HCT116 (cell line): ENCODE data around the gene SLC7A8. TPM values are rescaled to one million over a fixed set of nuclear protein-coding genes. Genes with fewer than 3 reads are reported as not detected.
A peak's percentile ranks its signal among the peaks of the same experiment; 100 is the strongest.

Experiments
- ATAC-seq: fragments of 200-7000 bp; cut with Tn5 transposase; 2 replicates; pipeline ENCODE4 v1.9.1; 2020; ENCODE audit warnings: mild to moderate bottlenecking, moderate library complexity
- BruUV-seq: library from RNA; stranded (reverse); fragments of 400-500 nt; replicated peaks from 2 replicates; lab custom pipeline; 2021; lab: Mats Ljungman, UMichigan
- CTCF ChIA-PET: fragments of 300-600 bp; sonication (Branson Sonifier 250); formaldehyde crosslinking; loops from one replicate; lab custom pipeline; 2021; ENCODE audit warnings: antibody characterized with exemption; lab: Charles Lee
- POLR2A ChIA-PET: fragments of 300-600, 350-600 bp; sonication (Branson Sonifier 250); formaldehyde crosslinking; loops from one replicate; lab custom pipeline; 2021; ENCODE audit warnings: antibody characterized with exemption; lab: Charles Lee
- RAD21 ChIA-PET, 2 experiments: fragments of 300-600 bp; sonication (Branson Sonifier 250); formaldehyde crosslinking; loops; one replicate each; lab custom pipeline; 2023; ENCODE audit warnings: low total read pairs in 2 of 2; ENCODE audit not compliant: uncharacterized antibody in 2 of 2, unreplicated experiment in 2 of 2, low non-redundant PET in 1 of 2; lab: Charles Lee
- DNase-seq: peaks from one replicate; pipeline ENCODE4 v3.0.0-alpha.2; 2010; ENCODE audit warnings: low read depth, low spot score
- H2AFZ ChIP-seq: fragments of 200-600 bp; shearing (Covaris generic), sonication (generic); 2 replicates; pipeline ENCODE4 v1.6.1; 2017; ENCODE audit warnings: low read depth, mixed run types, mixed read lengths, antibody characterized with exemption, low read length; ENCODE audit not compliant: poor library complexity, severe bottlenecking
- H3K27ac ChIP-seq: 2 replicates; pipeline ENCODE4 v1.5.1; 2012; ENCODE audit warnings: low read depth, low read length
- H3K27me3 ChIP-seq: fragments of 200-600 bp; sonication (generic); 2 replicates; pipeline ENCODE4 v1.6.1; 2016; ENCODE audit warnings: mixed run types, low read length, mixed read lengths; ENCODE audit not compliant: insufficient read depth
- H3K36me3 ChIP-seq, 2 experiments: fragments of 200-500 bp in 1 of 2; fragments of 200-600 bp in 1 of 2; sonication (Bioruptor generic) in 1 of 2; sonication (generic) in 1 of 2; 2 replicates each; pipeline versions ENCODE4 v1.5.1 to v1.6.1; 2014 to 2016; ENCODE audit warnings: low read length in 2 of 2, inconsistent platforms in 1 of 2, mixed read lengths in 1 of 2, mixed run types in 1 of 2; ENCODE audit not compliant: insufficient read depth in 2 of 2, control insufficient read depth in 1 of 2
- H3K4me1 ChIP-seq, 2 experiments: fragments of 200-600 bp in 1 of 2; sonication (generic) in 1 of 2; 2 replicates each; pipeline versions ENCODE4 v1.5.1 to v1.6.1; 2012 to 2017; ENCODE audit warnings: low read length in 2 of 2, inconsistent platforms in 1 of 2, mild to moderate bottlenecking in 1 of 2, mixed read lengths in 1 of 2, mixed run types in 1 of 2, moderate library complexity in 1 of 2; ENCODE audit not compliant: insufficient read depth in 2 of 2, control insufficient read depth in 1 of 2
- H3K4me2 ChIP-seq: fragments of 200-600 bp; sonication (generic); 2 replicates; pipeline ENCODE4 v1.6.1; 2017; ENCODE audit warnings: mixed run types, low read length, mixed read lengths
- H3K4me3 ChIP-seq, 2 experiments: fragments of 200-600 bp in 1 of 2; sonication (generic) in 1 of 2; replicated peaks in 1 of 2; 2 replicates each; pipeline ENCODE4 v1.5.1; 2011 to 2016; ENCODE audit warnings: low read length in 2 of 2, control low read depth in 1 of 2, low read depth in 1 of 2, mild to moderate bottlenecking in 1 of 2, mixed read lengths in 1 of 2, mixed run types in 1 of 2
- H3K79me2 ChIP-seq: fragments of 200-600 bp; sonication (generic); 2 replicates; pipeline ENCODE4 v1.6.1; 2017; ENCODE audit warnings: mild to moderate bottlenecking, mixed run types, low read length, moderate library complexity, mixed read lengths; ENCODE audit not compliant: insufficient read depth
- H3K9ac ChIP-seq: fragments of 200-600 bp; sonication (generic); 2 replicates; pipeline ENCODE4 v1.6.1; 2016; ENCODE audit warnings: low read length, mixed read lengths
- H3K9me2 ChIP-seq: fragments of 200-600 bp; sonication (generic), shearing (Covaris generic); 2 replicates; pipeline ENCODE4 v1.6.1; 2017; ENCODE audit warnings: mixed run types, mild to moderate bottlenecking, moderate library complexity; ENCODE audit not compliant: insufficient read depth
- H3K9me3 ChIP-seq, 2 experiments: fragments of 200-500 bp in 1 of 2; fragments of 200-600 bp in 1 of 2; sonication (Bioruptor generic) in 1 of 2; sonication (generic) in 1 of 2; 2 replicates each; pipeline ENCODE4 v1.6.1; 2014 to 2017; ENCODE audit warnings: low read length in 2 of 2, mixed read lengths in 2 of 2, inconsistent platforms in 1 of 2, low read depth in 1 of 2, mild to moderate bottlenecking in 1 of 2, mixed run types in 1 of 2, moderate library complexity in 1 of 2; ENCODE audit not compliant: control insufficient read depth in 1 of 2, insufficient read depth in 1 of 2
- H4K20me1 ChIP-seq: fragments of 200-600 bp; sonication (generic), shearing (Covaris generic); 2 replicates; pipeline ENCODE4 v1.6.1; 2017; ENCODE audit warnings: mixed run types, mild to moderate bottlenecking, moderate library complexity; ENCODE audit not compliant: insufficient read depth
- POLR2A ChIP-seq: IDR thresholded peaks from 2 replicates; pipeline ENCODE4 v1.7.0; 2011; ENCODE audit warnings: borderline replicate concordance; ENCODE audit not compliant: insufficient read depth, insufficient read length; ENCODE audit errors: extremely low read depth
- POLR2AphosphoS5 ChIP-seq: IDR thresholded peaks from 2 replicates; pipeline ENCODE4 v1.6.1; 2011; ENCODE audit warnings: mild to moderate bottlenecking, low read depth, low read length, moderate library complexity
- SP1 ChIP-seq: IDR thresholded peaks from 2 replicates; pipeline ENCODE4 v1.6.1; 2012; ENCODE audit warnings: low read depth
- TCF7L2 ChIP-seq: IDR thresholded peaks from 2 replicates; pipeline ENCODE4 v1.7.0; 2011; ENCODE audit warnings: borderline replicate concordance, inconsistent platforms; ENCODE audit not compliant: insufficient read depth, insufficient read length; ENCODE audit errors: extremely low read depth
- intact Hi-C: fragments of 100-400 bp; cut with micrococcal nuclease; formaldehyde crosslinking; loops from 2 replicates; pipeline ENCODE4 v1.10.0; 2022
- total RNA-seq: library from RNA; stranded (reverse); gene quantifications from one replicate; pipeline ENCODE4 v1.2.1, GENCODE V29; 2021; ENCODE audit not compliant: unreplicated experiment
- TF ChIP-seq, protein P1 (sequence below): IDR thresholded peaks from 2 replicates; pipeline ENCODE4 v1.6.1; 2011; ENCODE audit warnings: mild to moderate bottlenecking, low read length, moderate library complexity; ENCODE audit not compliant: insufficient replicate concordance; ENCODE audit errors: extremely low read depth
- TF ChIP-seq, protein P2 (sequence below), 3 experiments: fragments of 200-600 bp in 1 of 3; sonication (generic) in 1 of 3; IDR thresholded peaks in 2 of 3; conservative IDR thresholded peaks in 1 of 3; 2 replicates each; pipeline ENCODE4 v1.5.1; 2012 to 2017; ENCODE audit warnings: low read depth in 2 of 3, low read length in 2 of 3, antibody characterized with exemption in 1 of 3, borderline replicate concordance in 1 of 3, control low read depth in 1 of 3, mild to moderate bottlenecking in 1 of 3, mixed read lengths in 1 of 3, mixed run types in 1 of 3, moderate library complexity in 1 of 3; ENCODE audit not compliant: insufficient read depth in 1 of 3
- TF ChIP-seq, protein P3 (sequence below): IDR thresholded peaks from 2 replicates; pipeline ENCODE4 v1.6.1; 2012
- TF ChIP-seq, protein P4 (sequence below): IDR thresholded peaks from 2 replicates; pipeline ENCODE4 v1.6.1; 2012

SLC7A8 gene
- total RNA-seq, 1 experiment from 2014 or later: 5.3 TPM

DNA sequence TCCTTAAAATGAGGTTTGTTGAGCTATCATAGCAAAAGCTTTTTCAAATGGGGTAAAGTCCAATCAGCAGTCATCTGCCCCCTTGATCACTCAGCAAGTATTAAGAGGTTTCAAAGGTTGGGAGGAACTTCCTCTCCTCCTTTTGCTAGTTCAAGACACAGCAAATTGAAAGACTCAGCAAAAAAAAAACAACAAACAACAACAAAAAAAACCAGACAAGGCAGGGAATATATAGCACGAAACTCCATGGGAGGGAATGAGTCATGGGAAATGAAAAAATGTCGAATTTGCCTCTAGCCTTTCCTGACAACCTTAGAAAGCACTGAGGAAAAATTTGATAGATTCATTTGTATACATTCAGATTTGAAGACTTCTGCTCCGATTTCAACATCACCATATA lies 1.6 kb upstream of the SLC7A8 start (continued):
- TF ChIP-seq, protein P1, sequence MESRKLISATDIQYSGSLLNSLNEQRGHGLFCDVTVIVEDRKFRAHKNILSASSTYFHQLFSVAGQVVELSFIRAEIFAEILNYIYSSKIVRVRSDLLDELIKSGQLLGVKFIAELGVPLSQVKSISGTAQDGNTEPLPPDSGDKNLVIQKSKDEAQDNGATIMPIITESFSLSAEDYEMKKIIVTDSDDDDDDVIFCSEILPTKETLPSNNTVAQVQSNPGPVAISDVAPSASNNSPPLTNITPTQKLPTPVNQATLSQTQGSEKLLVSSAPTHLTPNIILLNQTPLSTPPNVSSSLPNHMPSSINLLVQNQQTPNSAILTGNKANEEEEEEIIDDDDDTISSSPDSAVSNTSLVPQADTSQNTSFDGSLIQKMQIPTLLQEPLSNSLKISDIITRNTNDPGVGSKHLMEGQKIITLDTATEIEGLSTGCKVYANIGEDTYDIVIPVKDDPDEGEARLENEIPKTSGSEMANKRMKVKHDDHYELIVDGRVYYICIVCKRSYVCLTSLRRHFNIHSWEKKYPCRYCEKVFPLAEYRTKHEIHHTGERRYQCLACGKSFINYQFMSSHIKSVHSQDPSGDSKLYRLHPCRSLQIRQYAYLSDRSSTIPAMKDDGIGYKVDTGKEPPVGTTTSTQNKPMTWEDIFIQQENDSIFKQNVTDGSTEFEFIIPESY: no peak
- TF ChIP-seq, all 23 proteins: peak for 0

DNA sequence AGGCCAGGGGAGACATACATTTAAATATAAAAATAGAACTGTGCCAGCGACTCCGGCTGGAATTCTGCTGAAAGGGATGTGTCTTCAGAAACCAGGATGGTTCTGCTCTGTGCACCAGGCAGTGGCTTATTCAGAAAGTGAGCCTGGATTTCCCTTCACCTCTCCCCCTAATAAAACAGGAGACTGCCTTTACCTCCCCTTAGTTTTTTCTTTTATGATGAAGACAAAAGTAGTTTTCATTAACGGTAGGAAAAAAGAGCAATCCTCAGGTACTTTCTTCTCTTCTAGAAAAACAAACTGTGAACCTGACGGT lies 346 bp downstream of the SLC7A8 start:
- peak overlapping the region; percentile 98 for H2AFZ ChIP-seq
- no peak overlapping the region for H3K27ac ChIP-seq

More for the DNA sequence above, 346 bp downstream of the SLC7A8 start:
- Histone ChIP-seq H4K20me1 (no peaks in the 10 kb centered on the region), H3K4me1 (peaks cover 7 to 17% of the 10 kb centered on the region in 2 experiments; a peak in 3 of 4 replicates), H3K4me2 (peak overlapping the region; percentile 96), H3K4me3 (peak overlapping the region; percentile 54 to 59), H3K27me3 (no peaks in the 10 kb centered on the region), H3K36me3 (no peaks in the 10 kb centered on the region), H3K9me3 (no peaks in the 10 kb centered on the region), H3K9me2 (no peaks in the 10 kb centered on the region), H3K9ac (peak overlapping the region; percentile 35; the same call in 1 of the 2 replicates), H3K79me2 (no peaks in the 10 kb centered on the region)
- CTCF ChIA-PET: interaction anchor here (10.2 kb wide), 1 partner anchor 63 kb away, joined by 162 read pairs; the partner anchor contains the start of gene CEBPE
- RAD21 ChIA-PET: interaction anchor here in 1 of 2 experiments (1.8 kb wide), 1 partner anchor 62 kb away, joined by 6 read pairs; no protein-coding TSS in a partner anchor
- TSS peak; percentile 66 for BruUV-seq
- ATAC-seq (peak; percentile 63), DNase-seq (no peak)
- no peak for TF ChIP-seq POLR2A
- TF ChIP-seq, protein P2, sequence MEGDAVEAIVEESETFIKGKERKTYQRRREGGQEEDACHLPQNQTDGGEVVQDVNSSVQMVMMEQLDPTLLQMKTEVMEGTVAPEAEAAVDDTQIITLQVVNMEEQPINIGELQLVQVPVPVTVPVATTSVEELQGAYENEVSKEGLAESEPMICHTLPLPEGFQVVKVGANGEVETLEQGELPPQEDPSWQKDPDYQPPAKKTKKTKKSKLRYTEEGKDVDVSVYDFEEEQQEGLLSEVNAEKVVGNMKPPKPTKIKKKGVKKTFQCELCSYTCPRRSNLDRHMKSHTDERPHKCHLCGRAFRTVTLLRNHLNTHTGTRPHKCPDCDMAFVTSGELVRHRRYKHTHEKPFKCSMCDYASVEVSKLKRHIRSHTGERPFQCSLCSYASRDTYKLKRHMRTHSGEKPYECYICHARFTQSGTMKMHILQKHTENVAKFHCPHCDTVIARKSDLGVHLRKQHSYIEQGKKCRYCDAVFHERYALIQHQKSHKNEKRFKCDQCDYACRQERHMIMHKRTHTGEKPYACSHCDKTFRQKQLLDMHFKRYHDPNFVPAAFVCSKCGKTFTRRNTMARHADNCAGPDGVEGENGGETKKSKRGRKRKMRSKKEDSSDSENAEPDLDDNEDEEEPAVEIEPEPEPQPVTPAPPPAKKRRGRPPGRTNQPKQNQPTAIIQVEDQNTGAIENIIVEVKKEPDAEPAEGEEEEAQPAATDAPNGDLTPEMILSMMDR (IDR thresholded peaks at IDR 0.05 in 2 of 3, conservative IDR thresholded peaks at IDR 0.05 in 1 of 3; ENCODE audit: borderline replicate concordance in 1 of 3, insufficient read depth in 1 of 3, low read depth in 2 of 3, low read length in 2 of 3): no peak
- TF ChIP-seq POLR2AphosphoS5: no peak
- TF ChIP-seq TCF7L2: no peak
- TF ChIP-seq, protein P3, sequence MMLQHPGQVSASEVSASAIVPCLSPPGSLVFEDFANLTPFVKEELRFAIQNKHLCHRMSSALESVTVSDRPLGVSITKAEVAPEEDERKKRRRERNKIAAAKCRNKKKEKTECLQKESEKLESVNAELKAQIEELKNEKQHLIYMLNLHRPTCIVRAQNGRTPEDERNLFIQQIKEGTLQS: no peak
- no peak for TF ChIP-seq SP1
- TF ChIP-seq, protein P4, sequence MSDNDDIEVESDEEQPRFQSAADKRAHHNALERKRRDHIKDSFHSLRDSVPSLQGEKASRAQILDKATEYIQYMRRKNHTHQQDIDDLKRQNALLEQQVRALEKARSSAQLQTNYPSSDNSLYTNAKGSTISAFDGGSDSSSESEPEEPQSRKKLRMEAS: no peak
- POLR2A ChIA-PET: interaction anchor here (1.4 to 1.8 kb wide), 2 partner anchors 12 to 63 kb away, joined by 5 to 9 read pairs; no protein-coding TSS in a partner anchor
- intact Hi-C loops: no loop called here
